ENCODE measurements around the gene CD300LD. TPM values are rescaled to one million over a fixed set of nuclear protein-coding genes. Genes with fewer than 3 reads are reported as not detected.

Gene CD300LD
- total RNA-seq, 4 donors from 2014 or later = not detected

DNA sequence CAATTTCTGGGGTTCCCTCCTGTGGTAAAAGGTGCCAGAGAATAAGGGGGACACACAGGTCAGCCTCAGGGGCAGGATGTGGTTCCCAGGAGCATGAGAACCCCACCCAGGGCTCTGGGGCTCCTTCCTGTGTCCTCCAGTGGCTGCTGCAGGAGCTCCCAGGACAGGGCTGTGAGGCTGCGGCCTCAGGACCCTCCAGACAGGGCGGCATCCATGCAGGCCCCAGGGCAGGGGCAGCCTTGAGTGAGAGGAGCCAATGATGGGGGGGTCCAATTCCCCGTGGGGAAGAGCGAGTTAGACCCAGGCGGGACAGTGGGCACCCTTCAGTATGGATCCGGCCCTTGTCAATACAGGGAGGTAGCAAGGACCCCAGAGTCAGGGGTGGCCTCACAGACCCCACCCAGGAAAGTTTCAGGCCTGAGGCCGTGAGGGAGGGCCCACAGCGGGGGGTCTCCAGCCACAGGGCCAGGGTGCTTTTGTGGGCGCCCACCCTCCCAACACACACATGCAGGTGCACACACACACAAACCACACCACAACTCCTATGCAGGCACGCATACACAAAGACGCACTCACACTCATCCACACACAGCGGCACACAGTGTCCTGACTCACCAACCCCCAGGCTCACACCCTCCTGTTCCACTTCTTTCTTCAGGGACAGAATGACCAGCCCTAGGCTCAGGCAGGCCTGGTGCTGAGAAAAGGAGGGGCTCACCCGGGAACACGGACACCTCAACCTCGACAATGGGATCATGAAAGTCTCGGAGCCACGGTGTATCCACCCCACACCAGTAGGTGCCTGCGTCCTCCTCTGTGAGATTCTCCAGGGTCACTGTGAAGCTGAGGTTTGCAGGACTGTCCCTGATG is 48.0 kb downstream of the CD300LD start:
- no peak overlapping the region for H3K27ac ChIP-seq
- no peaks in the 10 kb centered on the region for H3K9me3 ChIP-seq
- H3K4me1 ChIP-seq = peaks cover 0 to 8% of the 10 kb centered on the region in 2 donors
- no peak for DNase-seq
- TF ChIP-seq, protein P1, sequence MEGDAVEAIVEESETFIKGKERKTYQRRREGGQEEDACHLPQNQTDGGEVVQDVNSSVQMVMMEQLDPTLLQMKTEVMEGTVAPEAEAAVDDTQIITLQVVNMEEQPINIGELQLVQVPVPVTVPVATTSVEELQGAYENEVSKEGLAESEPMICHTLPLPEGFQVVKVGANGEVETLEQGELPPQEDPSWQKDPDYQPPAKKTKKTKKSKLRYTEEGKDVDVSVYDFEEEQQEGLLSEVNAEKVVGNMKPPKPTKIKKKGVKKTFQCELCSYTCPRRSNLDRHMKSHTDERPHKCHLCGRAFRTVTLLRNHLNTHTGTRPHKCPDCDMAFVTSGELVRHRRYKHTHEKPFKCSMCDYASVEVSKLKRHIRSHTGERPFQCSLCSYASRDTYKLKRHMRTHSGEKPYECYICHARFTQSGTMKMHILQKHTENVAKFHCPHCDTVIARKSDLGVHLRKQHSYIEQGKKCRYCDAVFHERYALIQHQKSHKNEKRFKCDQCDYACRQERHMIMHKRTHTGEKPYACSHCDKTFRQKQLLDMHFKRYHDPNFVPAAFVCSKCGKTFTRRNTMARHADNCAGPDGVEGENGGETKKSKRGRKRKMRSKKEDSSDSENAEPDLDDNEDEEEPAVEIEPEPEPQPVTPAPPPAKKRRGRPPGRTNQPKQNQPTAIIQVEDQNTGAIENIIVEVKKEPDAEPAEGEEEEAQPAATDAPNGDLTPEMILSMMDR (IDR thresholded peaks at IDR 0.05) = no peak
- no peak for TF ChIP-seq POLR2A (IDR thresholded peaks at IDR 0.05)
- no peak overlapping the region for H3K4me3 ChIP-seq (replicated peaks in 1 of 3)
- intact Hi-C loops (cut with DNase I) = no loop called here
- H3K27me3 ChIP-seq = no peaks in the 10 kb centered on the region
- WGBS, 2 donors = 86 to 95% methylated on average over 9 to 13 of the region's 18 CpGs
- no peaks in the 10 kb centered on the region for H3K36me3 ChIP-seq

DNA sequence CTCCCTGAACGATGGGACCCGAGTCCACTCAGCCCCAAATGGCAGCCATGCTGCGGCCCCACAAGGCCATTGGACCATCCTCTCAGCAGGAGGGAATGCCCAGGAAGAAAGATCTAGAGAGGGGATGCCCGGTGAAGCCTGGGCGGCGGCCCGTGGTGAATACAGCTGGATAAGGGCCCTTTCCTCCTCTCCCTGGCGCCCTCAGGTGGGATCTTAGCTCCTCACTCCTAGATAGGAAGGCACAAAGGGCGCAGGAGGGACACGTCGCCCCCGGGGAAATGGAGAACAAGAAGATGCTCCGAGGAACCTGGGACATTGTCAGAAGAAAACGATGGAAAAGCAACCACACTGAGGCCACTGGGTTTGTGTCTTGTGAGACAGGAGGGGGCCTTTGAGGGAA is 48.7 kb downstream of the CD300LD start:
- no peaks in the 10 kb centered on the region for H3K27me3 ChIP-seq
- TF ChIP-seq, protein P1 (IDR thresholded peaks at IDR 0.05) = no peak
- no peak for TF ChIP-seq POLR2A (IDR thresholded peaks at IDR 0.05)
- H3K9me3 ChIP-seq = no peaks in the 10 kb centered on the region
- H3K36me3 ChIP-seq = no peaks in the 10 kb centered on the region
- H3K27ac ChIP-seq = no peak overlapping the region
- H3K4me1 ChIP-seq = peaks cover 0 to 8% of the 10 kb centered on the region in 2 donors
- DNase-seq = no peak
- H3K4me3 ChIP-seq (replicated peaks in 1 of 3) = no peak overlapping the region
- 69 to 81% methylated on average over 12 to 13 of the region's 14 CpGs for WGBS, 2 donors
- intact Hi-C loops (cut with DNase I) = no loop called here

DNA sequence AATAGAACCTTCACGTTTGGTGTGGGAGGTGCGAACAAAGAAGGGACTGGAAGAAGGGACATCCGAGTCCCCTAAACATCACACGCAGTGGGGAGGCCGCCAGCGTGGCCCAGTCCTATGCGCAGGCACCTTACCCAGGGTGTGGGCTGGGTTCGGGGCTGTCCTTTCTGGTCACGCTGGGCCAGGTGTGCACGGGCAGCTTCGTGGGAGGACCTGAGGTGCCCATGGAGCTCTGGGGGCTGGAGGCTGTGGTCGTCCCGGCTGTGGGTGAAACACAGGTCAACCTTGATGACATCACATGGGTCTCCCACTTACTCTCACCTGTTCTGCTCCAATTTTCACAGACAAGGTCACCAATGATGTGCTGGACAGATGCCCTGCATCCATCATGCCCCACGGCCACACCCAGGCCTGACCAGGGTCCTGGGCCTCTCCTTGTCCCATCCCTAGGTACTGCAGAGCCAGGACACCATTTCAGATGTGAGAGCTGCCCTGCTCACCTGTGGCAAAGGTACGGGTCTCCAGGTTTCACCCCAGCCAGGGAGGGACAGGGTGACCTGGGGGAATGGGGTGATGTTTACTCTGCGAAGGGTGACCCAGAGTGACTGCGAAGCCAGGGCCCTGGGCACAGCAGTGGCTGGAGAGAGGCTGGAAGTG is 49.2 kb downstream of the CD300LD start:
- 91 to 94% methylated on average over 15 to 16 of the region's 17 CpGs for WGBS, 2 donors

DNA sequence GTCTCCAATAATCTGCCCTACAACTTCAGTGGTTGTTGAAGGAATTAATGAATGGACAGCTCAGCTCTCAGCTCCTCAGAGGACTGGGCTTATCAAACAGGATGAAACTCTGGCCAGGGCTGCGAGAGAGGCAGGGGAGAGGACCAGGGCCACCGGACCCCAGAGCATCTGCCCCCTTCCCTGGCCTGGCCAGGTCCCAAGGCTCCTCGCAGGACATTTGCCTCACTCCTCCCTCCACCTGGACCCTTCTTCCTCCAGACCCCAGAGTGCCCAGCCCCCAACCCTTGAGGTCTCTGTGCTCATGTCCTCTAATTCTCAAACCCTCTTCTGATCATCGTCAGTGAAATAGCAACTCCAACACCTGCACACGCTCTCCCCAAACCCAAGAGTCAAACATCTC is 49.9 kb downstream of the CD300LD start:
- Histone ChIP-seq H3K4me3 (replicated peaks in 1 of 3) (no peak overlapping the region), H3K36me3 (no peaks in the 10 kb centered on the region), H3K27ac (no peak overlapping the region), H3K4me1 (peaks cover 0 to 8% of the 10 kb centered on the region in 2 donors), H3K9me3 (no peaks in the 10 kb centered on the region), H3K27me3 (no peaks in the 10 kb centered on the region)
- 88 to 90% methylated on average over 5 of the region's 5 CpGs for WGBS, 2 donors
- no peak for DNase-seq
- intact Hi-C loops (cut with DNase I) = no loop called here
- no peak for TF ChIP-seq POLR2A (IDR thresholded peaks at IDR 0.05)
- TF ChIP-seq, protein P1 (IDR thresholded peaks at IDR 0.05) = no peak

More for the DNA sequence above, 49.2 kb downstream of the CD300LD start:
- TF ChIP-seq, protein P1 (IDR thresholded peaks at IDR 0.05) = no peak
- TF ChIP-seq POLR2A (IDR thresholded peaks at IDR 0.05) = no peak
- Histone ChIP-seq H3K27me3 (no peaks in the 10 kb centered on the region), H3K4me3 (replicated peaks in 1 of 3) (no peak overlapping the region), H3K27ac (no peak overlapping the region), H3K9me3 (no peaks in the 10 kb centered on the region), H3K4me1 (peaks cover 0 to 8% of the 10 kb centered on the region in 2 donors), H3K36me3 (no peaks in the 10 kb centered on the region)
- intact Hi-C loops (cut with DNase I) = no loop called here
- no peak for DNase-seq
